H1 (cell line): ENCODE data around the gene KCNJ5.

Experiments used
- CTCF ChIP-seq, 3 experiments: IDR thresholded peaks; 1 replicate in 2 of 3; 2 replicates in 1 of 3; pipeline versions ENCODE4 v1.5.1 to v1.6.1; 2011; ENCODE audit warnings: low read length in 3 of 3, mild to moderate bottlenecking in 3 of 3, inconsistent platforms in 2 of 3, low read depth in 1 of 3, moderate library complexity in 1 of 3; ENCODE audit not compliant: insufficient read depth in 1 of 3; ENCODE audit errors: control extremely low read depth in 1 of 3
- GTF2F1 ChIP-seq: IDR thresholded peaks from 2 replicates; pipeline ENCODE4 v1.6.1; 2012; ENCODE audit warnings: low read depth, low read length, improper control_type of control experiment, borderline replicate concordance
- KDM5A ChIP-seq: fragments of 200-600 bp; IDR thresholded peaks from 2 replicates; pipeline ENCODE4 v1.7.1; 2012; ENCODE audit warnings: mild to moderate bottlenecking, low read length, inconsistent platforms, mixed read lengths
- MAX ChIP-seq: IDR thresholded peaks from 2 replicates; pipeline ENCODE4 v1.6.1; 2012; ENCODE audit warnings: inconsistent platforms
- RAD21 ChIP-seq, 2 experiments: IDR thresholded peaks in 1 of 2; conservative IDR thresholded peaks in 1 of 2; 2 replicates each; pipeline ENCODE4 v1.6.1; 2011; ENCODE audit warnings: low read depth in 2 of 2, low read length in 2 of 2, improper control_type of control experiment in 1 of 2, inconsistent platforms in 1 of 2, mild to moderate bottlenecking in 1 of 2, moderate library complexity in 1 of 2

GRCh38 chr11:128937480-128937879 lies 46.3 kb downstream of the KCNJ5 start:
- TF ChIP-seq KDM5A (no peak), MAX (no peak), GTF2F1 (no peak), RAD21 (IDR thresholded peaks at IDR 0.05 in 1 of 2, conservative IDR thresholded peaks at IDR 0.05 in 1 of 2; ENCODE audit: low read depth in 2 of 2, low read length in 2 of 2) (no peak), CTCF (IDR thresholded peaks at IDR 0.05; ENCODE audit: control extremely low read depth in 1 of 3, insufficient read depth in 1 of 3, low read depth in 1 of 3, low read length in 3 of 3) (no peak)
